GM21529 (cell line): ENCODE results near the gene SULT1A3.
"Not testable (repeated sequence)": the region's sequence is repeated elsewhere in the genome, so short reads cannot be mapped to it uniquely, and the experiment has no call there.

Experiments used
- ATAC-seq: cut with Tn5 transposase; IDR thresholded peaks from one replicate; pipeline ENCODE4 v1.9.1; 2021; ENCODE audit not compliant: unreplicated experiment

The SULT1A3 gene

DNA sequence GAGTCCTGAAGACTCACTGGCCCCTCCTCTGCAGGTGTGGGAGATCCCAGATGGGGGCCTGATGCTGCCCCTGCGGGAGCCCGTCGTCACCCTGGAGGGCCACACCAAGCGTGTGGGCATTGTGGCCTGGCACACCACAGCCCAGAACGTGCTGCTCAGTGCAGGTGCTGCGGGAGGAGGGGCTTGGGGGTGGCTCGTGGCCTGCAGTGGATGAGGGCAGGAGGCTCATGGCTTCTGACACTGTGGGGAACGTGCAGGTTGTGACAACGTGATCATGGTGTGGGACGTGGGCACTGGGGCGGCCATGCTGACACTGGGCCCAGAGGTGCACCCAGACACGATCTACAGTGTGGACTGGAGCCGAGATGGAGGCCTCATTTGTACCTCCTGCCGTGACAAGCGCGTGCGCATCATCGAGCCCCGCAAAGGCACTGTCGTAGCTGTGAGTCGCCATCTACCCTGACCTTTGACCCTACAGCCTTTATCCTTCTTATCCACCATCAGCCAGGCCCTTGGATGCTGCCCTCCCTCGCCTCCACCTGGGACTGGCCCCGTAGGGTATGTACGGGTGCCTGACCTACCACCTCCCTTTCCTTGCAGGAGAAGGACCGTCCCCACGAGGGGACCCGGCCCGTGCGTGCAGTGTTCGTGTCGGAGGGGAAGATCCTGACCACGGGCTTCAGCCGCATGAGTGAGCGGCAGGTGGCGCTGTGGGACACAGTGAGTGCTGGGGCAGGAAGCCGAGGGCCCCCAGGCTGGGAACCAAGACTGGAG is 12.1 kb upstream of the SULT1A3 start:
- ATAC-seq = no peak

DNA sequence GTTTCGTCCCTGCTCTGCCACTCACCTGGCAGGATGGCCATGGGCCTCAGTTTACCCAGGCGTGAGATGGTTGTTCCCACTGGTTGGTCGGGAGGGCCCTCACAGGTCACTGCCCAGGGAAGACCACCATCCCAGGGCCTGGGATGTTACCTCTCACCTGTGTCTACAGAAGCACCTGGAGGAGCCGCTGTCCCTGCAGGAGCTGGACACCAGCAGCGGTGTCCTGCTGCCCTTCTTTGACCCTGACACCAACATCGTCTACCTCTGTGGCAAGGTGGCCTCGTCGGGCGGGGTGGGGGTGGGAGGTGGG is 11.5 kb upstream of the SULT1A3 start:
- ATAC-seq = no peak

DNA sequence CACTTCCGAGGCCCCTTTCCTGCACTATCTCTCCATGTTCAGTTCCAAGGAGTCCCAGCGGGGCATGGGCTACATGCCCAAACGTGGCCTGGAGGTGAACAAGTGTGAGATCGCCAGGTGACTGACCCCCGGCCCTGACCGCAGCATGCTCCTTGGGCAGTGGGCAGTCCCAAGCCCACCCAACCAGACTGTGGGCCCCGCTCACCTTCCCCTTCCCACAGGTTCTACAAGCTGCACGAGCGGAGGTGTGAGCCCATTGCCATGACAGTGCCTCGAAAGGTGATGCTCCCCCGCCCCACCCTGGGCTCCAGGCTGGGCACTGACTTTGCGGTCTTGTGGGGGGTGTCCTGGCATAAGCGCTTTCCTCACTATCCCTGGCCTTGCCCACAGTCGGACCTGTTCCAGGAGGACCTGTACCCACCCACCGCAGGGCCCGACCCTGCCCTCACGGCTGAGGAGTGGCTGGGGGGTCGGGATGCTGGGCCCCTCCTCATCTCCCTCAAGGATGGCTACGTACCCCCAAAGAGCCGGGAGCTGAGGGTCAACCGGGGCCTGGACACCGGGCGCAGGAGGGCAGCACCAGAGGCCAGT is 11.0 kb upstream of the SULT1A3 start:
- ATAC-seq = no peak

DNA sequence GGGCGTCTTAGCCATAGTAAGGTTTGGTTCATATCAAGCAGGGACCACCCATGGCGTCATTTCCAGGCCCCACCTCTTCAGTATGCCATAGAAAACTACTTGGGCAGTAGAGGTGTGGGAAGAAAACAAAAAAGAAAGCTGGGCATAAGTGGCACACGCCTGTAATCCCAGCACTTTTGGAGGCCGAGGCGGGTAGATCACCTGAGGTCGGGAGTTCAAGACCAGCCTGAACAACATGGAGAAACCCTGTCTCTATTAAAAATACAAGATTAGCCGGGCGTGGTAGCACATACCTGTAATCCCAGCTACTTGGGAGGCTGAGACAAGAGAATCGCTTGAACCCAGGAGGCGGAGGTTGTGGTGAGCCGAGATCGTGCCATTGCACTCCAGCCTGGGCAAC is 7.9 kb upstream of the SULT1A3 start:
- ATAC-seq = not testable (repeated sequence)

DNA sequence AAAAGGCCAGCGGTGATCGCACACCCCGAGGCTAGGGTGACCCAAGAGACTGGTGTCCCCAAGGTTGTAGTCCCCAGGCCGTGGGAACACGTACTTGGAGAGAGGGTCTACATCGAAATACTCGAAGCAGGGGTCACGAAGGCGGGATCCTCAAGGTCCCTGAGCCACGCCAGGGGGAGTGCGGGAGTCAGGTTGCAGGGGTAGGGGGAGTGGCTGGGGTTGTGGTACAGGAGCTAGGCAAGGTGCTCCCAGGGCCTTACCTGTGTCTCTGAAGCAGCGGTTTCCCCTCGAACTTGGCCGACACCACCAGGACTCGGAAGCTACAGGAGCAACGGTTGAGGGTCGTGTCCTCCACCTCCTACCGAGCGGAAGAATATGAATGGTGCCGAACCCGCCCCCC is 6.0 kb upstream of the SULT1A3 start:
- ATAC-seq = peak; percentile 13

DNA sequence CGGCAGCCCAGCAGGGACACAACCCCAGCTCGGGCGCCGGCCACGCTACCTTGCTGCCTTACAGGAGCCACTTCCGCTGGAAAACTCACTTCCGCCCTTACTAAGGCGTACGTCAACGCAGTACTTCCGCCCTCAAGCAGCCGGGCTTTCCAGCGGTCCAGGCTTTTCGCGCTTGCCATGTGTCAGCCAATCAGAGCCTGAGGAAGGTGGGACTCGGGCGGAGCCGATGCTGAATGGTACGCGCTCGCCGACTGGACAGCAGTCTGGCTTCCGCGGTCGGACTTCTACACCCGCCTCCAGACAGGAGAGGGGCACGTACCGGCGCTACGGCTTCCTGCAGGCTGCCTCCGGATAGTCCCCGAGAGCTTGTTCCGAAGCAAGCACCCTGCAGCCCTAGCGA is 5.4 kb upstream of the SULT1A3 start, which contains the start of the genes BOLA2B and SLX1A:
TSS of gene BOLA2B (minus strand) at position 52 of the 400 bp plus-strand sequence. CDS start 71 bp downstream, outside the sequence.
TSS of gene SLX1A (plus strand) at position 261 of the 400 bp plus-strand sequence. CDS start 210 bp downstream, outside the sequence.
- peak; percentile 81 for ATAC-seq

DNA sequence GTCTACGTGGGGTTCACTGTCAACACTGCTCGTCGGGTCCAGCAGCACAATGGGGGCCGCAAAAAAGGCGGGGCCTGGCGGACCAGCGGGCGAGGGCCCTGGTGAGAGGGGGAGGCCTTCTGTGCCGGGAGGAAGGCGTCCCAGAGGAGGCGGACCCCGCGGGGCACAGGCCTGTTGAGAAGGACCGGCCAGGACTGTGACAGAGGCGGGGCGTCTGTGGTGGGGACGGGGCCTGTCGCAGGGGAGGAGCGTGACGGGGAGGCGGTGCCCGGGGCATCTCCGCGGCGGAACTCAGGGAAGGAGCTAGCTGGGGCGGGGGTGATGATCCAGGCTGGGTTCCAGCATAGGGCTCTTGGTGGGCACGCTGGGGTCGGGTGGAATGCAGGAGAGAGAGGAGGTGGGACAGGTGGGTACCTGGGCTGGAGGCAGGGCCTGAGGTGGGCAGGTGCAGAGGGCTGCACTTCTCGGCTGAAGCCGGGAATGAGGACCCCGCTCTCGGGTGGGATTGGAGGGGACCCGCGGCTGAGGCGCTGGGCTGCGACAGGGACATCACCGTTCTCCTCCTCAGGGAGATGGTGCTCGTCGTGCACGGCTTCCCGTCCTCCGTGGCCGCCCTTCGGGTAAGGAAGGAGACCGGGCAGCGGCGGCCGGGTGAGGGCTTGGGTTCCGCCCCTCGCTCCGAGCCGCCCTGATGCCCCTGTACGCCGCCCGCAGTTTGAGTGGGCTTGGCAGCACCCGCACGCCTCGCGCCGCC is 4.7 kb upstream of the SULT1A3 start:
- peak; percentile 58 for ATAC-seq

DNA sequence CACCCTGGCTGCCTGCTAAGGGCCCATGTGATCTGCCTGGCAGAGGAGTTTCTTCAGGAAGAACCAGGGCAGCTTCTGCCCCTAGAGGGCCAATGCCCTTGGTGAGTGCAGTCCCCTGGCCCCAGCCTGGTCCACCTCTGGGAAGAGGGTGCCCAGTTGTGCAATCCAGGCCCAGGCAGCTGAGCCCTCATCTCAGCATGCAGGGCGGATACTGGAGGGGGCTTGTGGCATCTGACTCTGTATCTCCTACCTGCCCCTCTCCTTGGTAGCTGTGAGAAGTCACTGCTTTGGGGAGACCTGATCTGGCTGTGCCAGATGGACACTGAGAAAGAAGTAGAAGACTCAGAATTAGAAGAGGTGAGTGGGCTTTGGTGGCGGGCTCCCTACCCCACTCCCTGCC is 2.1 kb upstream of the SULT1A3 start:
- ATAC-seq = not testable (repeated sequence)

DNA sequence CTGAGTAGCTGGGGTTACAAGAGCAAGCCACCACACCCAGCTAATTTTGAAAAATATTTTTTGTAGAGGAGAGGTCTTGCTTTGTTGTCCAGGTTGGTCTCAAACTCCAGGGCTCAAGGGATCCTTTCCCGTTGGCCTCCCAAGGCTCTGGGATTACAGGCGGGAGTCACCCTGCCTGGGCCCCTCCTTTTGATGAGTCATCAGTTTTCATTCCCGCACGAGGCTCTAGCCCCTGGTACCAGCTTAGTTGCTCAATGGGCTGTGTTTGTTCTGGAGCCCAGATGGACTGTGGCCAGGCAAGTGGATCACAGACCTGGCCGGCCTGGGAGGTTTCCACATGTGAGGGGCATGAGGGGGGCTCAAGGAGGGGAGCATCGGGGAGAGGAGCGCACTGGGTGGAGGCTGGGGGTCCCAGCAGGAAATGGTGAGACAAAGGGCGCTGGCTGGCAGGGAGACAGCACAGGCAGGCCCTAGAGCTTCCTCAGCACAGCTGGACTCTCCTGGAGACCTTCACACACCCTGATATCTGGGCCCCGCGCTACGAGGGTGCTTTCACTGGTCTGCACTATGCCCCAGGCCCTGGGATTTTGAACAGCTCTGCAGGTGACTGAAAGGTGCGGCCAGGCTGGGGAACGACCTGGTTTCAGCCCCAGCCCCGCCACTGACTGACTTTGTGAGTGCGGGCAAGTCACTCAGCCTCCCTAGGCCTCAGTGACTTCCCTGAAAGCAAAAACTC is 721 bp downstream of the SULT1A3 start:
- not testable (repeated sequence) for ATAC-seq

DNA sequence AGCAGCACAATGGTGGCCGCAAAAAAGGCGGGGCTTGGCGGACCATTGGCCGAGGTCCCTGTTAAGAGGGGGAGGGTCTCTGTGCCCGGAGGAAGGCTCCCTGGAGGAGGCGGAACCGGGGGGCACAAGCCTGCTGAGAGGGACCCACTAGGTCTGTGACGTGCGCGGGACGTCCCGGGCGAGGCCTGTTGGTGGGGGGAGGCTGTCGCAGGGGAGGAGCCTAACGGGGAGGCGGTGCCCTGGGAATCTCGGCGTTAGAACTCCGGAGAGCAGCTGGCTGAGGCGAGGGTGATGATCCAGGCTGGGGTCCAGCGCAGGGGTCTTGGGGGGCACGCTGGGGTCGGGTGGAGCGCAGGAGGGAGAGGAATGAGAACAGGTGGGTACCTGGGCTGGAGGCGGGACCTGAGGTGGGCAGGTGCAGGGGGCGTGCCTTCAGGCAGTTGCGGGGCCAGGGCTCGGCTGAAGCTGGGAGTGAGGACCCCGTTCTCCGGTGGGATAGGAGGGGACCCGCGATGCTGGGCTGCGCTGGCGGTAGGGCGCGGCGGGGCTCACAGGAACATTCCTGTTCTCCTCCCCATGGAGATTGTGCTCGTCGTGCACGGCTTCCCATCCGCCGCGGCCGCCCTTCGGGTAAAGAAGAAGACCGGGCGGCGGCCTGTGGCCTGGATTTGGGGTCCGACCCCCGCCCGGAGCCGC is 6.6 kb downstream of the SULT1A3 start:
- not testable (repeated sequence) for ATAC-seq

DNA sequence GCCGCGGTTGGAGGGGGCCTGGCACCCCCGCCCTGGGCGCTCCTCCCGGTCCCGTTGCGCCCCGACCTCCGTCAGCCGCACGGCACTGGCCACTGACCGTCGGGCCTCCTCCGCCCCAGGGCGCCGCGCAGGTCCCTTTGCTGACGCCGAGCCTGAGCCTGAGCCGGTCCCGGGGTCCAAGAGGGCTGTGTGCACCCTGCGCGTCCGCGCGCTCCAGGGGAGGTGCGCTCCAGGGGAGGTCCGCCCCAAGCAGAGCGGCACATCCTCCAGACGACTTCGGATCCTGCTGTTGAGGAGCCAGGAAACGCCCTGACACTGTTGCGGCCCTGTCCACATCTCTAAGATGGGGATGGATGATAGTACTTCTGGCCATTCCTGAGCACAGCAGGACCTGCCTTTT is 7.2 kb downstream of the SULT1A3 start:
- ATAC-seq = not testable (repeated sequence)

DNA sequence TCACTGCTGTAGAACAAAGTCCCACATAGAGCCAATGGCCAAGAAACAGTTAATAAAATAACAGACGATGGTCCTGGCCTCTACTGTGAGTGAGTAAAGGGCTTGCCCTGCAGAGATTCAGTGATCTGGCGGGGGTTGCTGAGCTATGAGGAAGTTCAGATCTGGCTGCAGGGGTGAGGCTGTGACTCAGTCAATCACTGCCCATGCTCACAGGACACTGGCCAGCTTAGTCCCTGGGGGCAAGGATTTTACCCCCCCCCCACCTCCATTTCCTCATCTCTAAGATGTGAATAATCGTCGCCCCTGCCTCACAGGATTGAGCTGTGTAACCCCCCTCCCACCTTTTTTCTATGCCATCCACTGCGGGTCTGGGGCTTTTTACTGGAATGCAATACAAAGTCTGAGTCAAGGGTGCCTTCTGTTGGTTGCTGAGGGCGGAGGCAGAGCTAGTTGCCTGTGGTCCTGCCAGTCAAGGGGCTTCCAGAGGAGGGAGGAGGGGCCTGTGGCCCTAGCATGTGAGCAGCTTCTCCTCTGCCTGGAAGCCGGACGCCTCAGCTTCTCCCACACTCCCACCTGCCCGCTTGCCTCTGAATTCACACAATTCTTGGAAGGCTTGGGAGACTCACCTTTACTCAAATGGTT is 8.1 kb downstream of the SULT1A3 start:
- ATAC-seq = not testable (repeated sequence)

DNA sequence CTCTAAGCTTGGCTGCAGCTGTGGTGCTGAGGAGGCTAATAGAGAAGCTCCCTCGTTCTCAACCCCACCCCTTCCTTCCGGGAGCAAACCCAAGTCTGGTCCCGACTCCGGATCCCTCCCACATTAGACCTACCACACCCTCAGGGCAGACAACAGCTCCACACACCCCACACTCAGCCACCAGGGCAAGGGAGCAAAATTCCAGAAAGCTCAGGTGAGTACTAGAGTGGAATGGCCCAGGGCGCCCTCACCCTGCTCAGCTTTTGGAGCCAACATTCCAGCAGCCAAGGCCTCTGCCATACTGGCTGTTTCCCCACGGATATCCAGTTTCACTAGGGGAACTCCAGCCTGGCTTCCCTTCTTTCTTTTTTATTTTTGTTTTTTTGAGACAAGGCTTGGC is 10.0 kb downstream of the SULT1A3 start:
- ATAC-seq = not testable (repeated sequence)

DNA sequence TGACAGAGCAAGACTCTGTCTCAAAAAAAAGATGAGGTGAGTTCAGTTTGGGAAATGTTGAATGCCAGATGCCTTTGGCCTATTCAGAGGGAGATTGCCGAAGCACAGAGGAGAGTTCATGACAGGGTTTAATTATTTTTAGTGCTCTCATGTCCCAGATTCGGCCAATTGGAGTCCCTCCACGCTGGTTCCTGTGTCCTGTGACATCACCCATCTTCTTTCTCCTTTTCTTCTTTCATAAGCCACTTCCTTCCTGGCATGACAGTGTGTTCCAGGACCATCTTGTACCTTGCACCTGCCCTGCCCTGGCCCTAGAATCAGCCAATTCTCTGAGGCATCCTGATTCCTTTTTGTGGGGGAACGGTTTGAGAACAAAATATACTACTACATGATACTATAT is 12.4 kb downstream of the SULT1A3 start:
- ATAC-seq = not testable (repeated sequence)

DNA sequence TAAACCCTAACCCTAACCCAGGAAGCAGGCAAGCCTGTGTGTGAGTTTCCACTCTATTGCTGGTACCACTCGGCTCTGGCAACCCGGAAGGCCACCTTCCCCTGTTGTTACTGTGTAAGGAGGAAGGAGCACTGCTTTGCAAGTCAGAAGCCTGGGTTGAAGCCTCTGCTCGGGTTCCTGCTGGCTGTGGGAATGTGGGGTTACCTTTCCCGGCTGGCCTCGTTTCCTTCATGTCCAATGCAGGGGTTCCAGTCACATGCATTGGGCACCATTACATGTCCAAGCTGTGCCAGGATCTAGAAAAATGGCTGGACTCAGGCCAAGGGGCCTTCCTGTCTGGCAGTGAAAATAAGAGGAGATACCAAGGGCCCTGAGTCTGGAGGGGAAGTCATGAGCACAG is 18.0 kb downstream of the SULT1A3 start:
- not testable (repeated sequence) for ATAC-seq

DNA sequence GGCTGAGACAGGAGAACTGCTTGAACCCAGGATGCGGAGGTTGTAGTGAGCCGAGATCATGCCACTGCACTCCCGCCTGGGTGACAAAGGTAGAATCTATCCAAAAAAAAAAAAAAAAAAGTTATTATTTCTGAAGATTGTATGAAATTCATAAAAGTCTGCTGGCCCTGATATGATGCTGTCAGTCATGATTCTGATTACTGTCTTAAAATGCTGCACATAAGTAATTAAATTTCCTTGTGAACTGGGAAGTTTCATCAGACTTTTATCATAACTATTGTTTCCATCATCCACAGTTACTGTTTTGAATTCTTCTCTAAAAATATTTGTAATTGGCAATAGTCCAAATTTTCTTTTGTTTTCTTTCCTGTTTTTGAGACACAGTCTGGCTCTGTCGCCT is 49.3 kb downstream of the SULT1A3 start, which contains the start of gene NPIPB13:
TSS of gene NPIPB13 (minus strand) at position 101 of the 400 bp plus-strand sequence. CDS start 2,906 bp downstream, outside the sequence.
- ATAC-seq = not testable (repeated sequence)
